Liver (tissue), 9 donors: ENCODE results near the gene PTRH1. TPM values are rescaled to one million over a fixed set of nuclear protein-coding genes. Genes with fewer than 3 reads are reported as not detected.
"Not testable (repeated sequence)": the region's sequence is repeated elsewhere in the genome, so short reads cannot be mapped to it uniquely, and the experiment has no call there.

Experiments
- DNase-seq: peaks from one replicate; pipeline ENCODE4 v3.0.0-alpha.2; 2017; ENCODE audit warnings: low spot score
- H3K27ac ChIP-seq, 2 donors: one replicate each; pipeline ENCODE4 v1.7.0; 2013; ENCODE audit warnings: inconsistent platforms in 2 of 2, low read length in 2 of 2, control low read depth in 1 of 2, low read depth in 1 of 2, mild to moderate bottlenecking in 1 of 2
- H3K27me3 ChIP-seq, 4 donors: one replicate each; pipeline versions ENCODE4 v1.6.1 to v1.7.0; 2013; ENCODE audit warnings: low read length in 3 of 4, inconsistent platforms in 1 of 4, mild to moderate bottlenecking in 1 of 4, moderate library complexity in 1 of 4; ENCODE audit not compliant: control insufficient read depth in 4 of 4, insufficient read depth in 4 of 4
- H3K36me3 ChIP-seq, 4 donors: one replicate each; pipeline versions ENCODE4 v1.6.1 to v1.7.0; 2013; ENCODE audit warnings: low read length in 3 of 4, mild to moderate bottlenecking in 3 of 4, low read depth in 1 of 4, moderate library complexity in 1 of 4; ENCODE audit not compliant: control insufficient read depth in 4 of 4, insufficient read depth in 3 of 4
- H3K4me1 ChIP-seq, 4 donors: one replicate each; pipeline versions ENCODE4 v1.6.1 to v1.7.0; 2013; ENCODE audit warnings: low read length in 3 of 4, mild to moderate bottlenecking in 3 of 4, moderate library complexity in 1 of 4; ENCODE audit not compliant: control insufficient read depth in 4 of 4, insufficient read depth in 4 of 4
- H3K4me3 ChIP-seq, 3 donors: one replicate each; pipeline versions ENCODE4 v1.6.1 to v1.7.0; 2013; ENCODE audit warnings: low read length in 3 of 3, control low read depth in 1 of 3, low read depth in 1 of 3, mild to moderate bottlenecking in 1 of 3
- H3K9ac ChIP-seq, 2 donors: one replicate each; pipeline ENCODE4 v1.7.0; 2013; ENCODE audit warnings: low read length in 2 of 2, mild to moderate bottlenecking in 2 of 2, moderate library complexity in 2 of 2, control low read depth in 1 of 2, low read depth in 1 of 2
- H3K9me3 ChIP-seq, 4 donors: one replicate each; pipeline versions ENCODE4 v1.6.1 to v1.7.0; 2013; ENCODE audit warnings: low read length in 3 of 4; ENCODE audit not compliant: control insufficient read depth in 4 of 4
- ATF3 ChIP-seq: IDR thresholded peaks from 2 replicates; pipeline ENCODE4 v1.6.1; 2016; ENCODE audit warnings: antibody characterized with exemption
- CTCF ChIP-seq: fragments of 150-350 bp; IDR thresholded peaks from 2 replicates; pipeline ENCODE4 v1.5.1; 2017; ENCODE audit warnings: improper control_type of control experiment, low read depth, low read length; ENCODE audit not compliant: missing input control
- EGR1 ChIP-seq, 2 donors: IDR thresholded peaks; 2 replicates each; pipeline ENCODE4 v1.6.1; 2016 to 2018; ENCODE audit warnings: antibody characterized with exemption in 2 of 2, low read depth in 2 of 2
- FOXA1 ChIP-seq: IDR thresholded peaks from 2 replicates; pipeline ENCODE4 v1.6.1; 2016; ENCODE audit warnings: antibody characterized with exemption
- FOXA2 ChIP-seq: IDR thresholded peaks from 2 replicates; pipeline ENCODE4 v1.6.1; 2016; ENCODE audit warnings: antibody characterized with exemption
- GABPA ChIP-seq, 2 donors: IDR thresholded peaks in 1 of 2; conservative IDR thresholded peaks in 1 of 2; 2 replicates each; pipeline ENCODE4 v1.6.1; 2016; ENCODE audit warnings: antibody characterized with exemption in 2 of 2, mild to moderate bottlenecking in 1 of 2, moderate library complexity in 1 of 2
- HNF4A ChIP-seq, 2 donors: conservative IDR thresholded peaks; 2 replicates each; pipeline ENCODE4 v1.6.1; 2016; ENCODE audit warnings: antibody characterized with exemption in 2 of 2, mild to moderate bottlenecking in 2 of 2
- HNF4G ChIP-seq: IDR thresholded peaks from 2 replicates; pipeline ENCODE4 v1.6.1; 2016; ENCODE audit warnings: antibody characterized with exemption
- JUND ChIP-seq, 2 donors: IDR thresholded peaks; 2 replicates each; pipeline ENCODE4 v1.6.1; 2016; ENCODE audit warnings: antibody characterized with exemption in 2 of 2
- MAX ChIP-seq: IDR thresholded peaks from 2 replicates; pipeline ENCODE4 v1.6.1; 2016; ENCODE audit warnings: antibody characterized with exemption
- NR2F2 ChIP-seq: IDR thresholded peaks from 2 replicates; pipeline ENCODE4 v1.6.1; 2016; ENCODE audit warnings: antibody characterized with exemption
- RAD21 ChIP-seq, 2 donors: IDR thresholded peaks; 2 replicates each; pipeline ENCODE4 v1.6.1; 2016; ENCODE audit warnings: antibody characterized with exemption in 2 of 2, mild to moderate bottlenecking in 2 of 2
- REST ChIP-seq: IDR thresholded peaks from 2 replicates; pipeline ENCODE4 v1.6.1; 2016; ENCODE audit warnings: antibody characterized with exemption, mild to moderate bottlenecking
- RXRA ChIP-seq, 2 donors: IDR thresholded peaks; 2 replicates each; pipeline ENCODE4 v1.6.1; 2017 to 2018; ENCODE audit warnings: antibody characterized with exemption in 2 of 2, mild to moderate bottlenecking in 1 of 2
- SP1 ChIP-seq: IDR thresholded peaks from 2 replicates; pipeline ENCODE4 v1.6.1; 2018; ENCODE audit warnings: antibody characterized with exemption, mild to moderate bottlenecking
- TAF1 ChIP-seq: conservative IDR thresholded peaks from 2 replicates; pipeline ENCODE4 v1.6.1; 2016; ENCODE audit warnings: antibody characterized with exemption, mild to moderate bottlenecking
- YY1 ChIP-seq: IDR thresholded peaks from 2 replicates; pipeline ENCODE4 v1.6.1; 2016; ENCODE audit warnings: antibody characterized with exemption, mild to moderate bottlenecking
- ZBTB33 ChIP-seq: IDR thresholded peaks from 2 replicates; pipeline ENCODE4 v1.6.1; 2016; ENCODE audit warnings: antibody characterized with exemption
- WGBS: extraction: QIAGEN DNeasy Blood & Tissue Kit; methylation state at CpG from one replicate; pipeline ENCODE4 v1.1.7; 2013; 5-methylcytosine and 5-hydroxymethylcytosine counted together
- polyA plus RNA-seq, 2 donors: library from polyadenylated mRNA; stranded (reverse) in 1 of 2; unstranded in 1 of 2; fragments of 200-250 nt in 1 of 2; fragments of >200 nt in 1 of 2; fragmentation: Nextera tagmentation in 1 of 2; extraction: Ambion mirVana in 1 of 2; gene quantifications; one replicate each; pipeline versions ENCODE4 v1.2.1 to v1.2.3, GENCODE V29; 2013 to 2015
- total RNA-seq, 2 donors: library from RNA; depleted of rRNA; stranded (reverse); fragments of >200 nt; gene quantifications; one replicate each; pipeline ENCODE4 v1.2.3, GENCODE V29; 2014
- donor health status: healthy.
- donor health status: healthy.
- donor health status: healthy.
- donor health status: healthy.
- donor health status: healthy.

PTRH1 gene
- total and polyA plus RNA-seq, 4 donors = 6.7 to 21.6 (median 9.7) TPM

GRCh38 chr9:127761061-127761460 is 45.6 kb upstream of the PTRH1 start:
- Histone ChIP-seq H3K27ac (no peak overlapping the region), H3K9me3 (no peaks in the 10 kb centered on the region), H3K27me3 (no peaks in the 10 kb centered on the region), H3K36me3 (no peaks in the 10 kb centered on the region), H3K4me3 (no peak overlapping the region), H3K9ac (no peak overlapping the region), H3K4me1 (peaks cover 0 to 6% (median 2%) of the 10 kb centered on the region in 4 donors)
- DNase-seq = no peak
- TF ChIP-seq FOXA2 (no peak), RAD21 (IDR thresholded peaks at IDR 0.05) (no peak)
- WGBS = 64% methylated on average over 5 of the region's 5 CpGs

- no peak for TF ChIP-seq CTCF
- no peak for TF ChIP-seq EGR1 (IDR thresholded peaks at IDR 0.05; ENCODE audit: low read depth in 2 of 2)
- no peak for TF ChIP-seq NR2F2
- TF ChIP-seq MAX = no peak
- no peak for TF ChIP-seq RAD21 (IDR thresholded peaks at IDR 0.05)
- TF ChIP-seq TAF1 = no peak
- no peak for TF ChIP-seq REST
- TF ChIP-seq ZBTB33 = no peak
- no peak for TF ChIP-seq GABPA (IDR thresholded peaks at IDR 0.05 in 1 of 2, conservative IDR thresholded peaks at IDR 0.05 in 1 of 2)
- no peak for TF ChIP-seq JUND (IDR thresholded peaks at IDR 0.05)
- TF ChIP-seq HNF4G = no peak
- no peak for TF ChIP-seq SP1
- TF ChIP-seq RXRA (IDR thresholded peaks at IDR 0.05) = no peak
- TF ChIP-seq ATF3 = no peak
- TF ChIP-seq HNF4A (conservative IDR thresholded peaks at IDR 0.05) = no peak
- no peak for TF ChIP-seq FOXA1
- TF ChIP-seq FOXA2 = no peak
- no peak for TF ChIP-seq YY1
- Histone ChIP-seq H3K4me3 (no peak overlapping the region), H3K4me1 (peaks cover 0 to 11% (median 0%) of the 10 kb centered on the region in 4 donors), H3K9ac (no peak overlapping the region), H3K9me3 (no peaks in the 10 kb centered on the region), H3K36me3 (no peaks in the 10 kb centered on the region), H3K27me3 (no peaks in the 10 kb centered on the region), H3K27ac (no peak overlapping the region)
- no peak for DNase-seq
- WGBS = 85% methylated on average over 5 of the region's 5 CpGs
Observed at GRCh38 chr9:127758843-127759242, 43.4 kb upstream of the PTRH1 start.

- H3K36me3 ChIP-seq, H3K4me1 ChIP-seq, H3K9me3 ChIP-seq, H3K27me3 ChIP-seq, H3K27ac ChIP-seq, DNase-seq, H3K4me3 ChIP-seq, H3K9ac ChIP-seq: not testable (repeated sequence)
- 79% methylated on average over 11 of the region's 11 CpGs for WGBS
Observed at GRCh38 chr9:127756776-127757175, 41.3 kb upstream of the PTRH1 start.
